K562 (cell line): ENCODE measurements around the gene ZNF277. TPM values are rescaled to one million over a fixed set of nuclear protein-coding genes. Genes with fewer than 3 reads are reported as not detected.

Experiments
- ATAC-seq: fragments of 200-7000 bp; cut with Tn5 transposase; 3 replicates; pipeline ENCODE4 v1.9.1; 2020; ENCODE audit warnings: moderate library complexity
- BruUV-seq: library from RNA; stranded (reverse); fragments of 400-500 nt; replicated peaks from 2 replicates; lab custom pipeline; 2021; lab: Mats Ljungman, UMichigan
- CTCF ChIA-PET: fragments of 300-600 bp; formaldehyde crosslinking; extraction: SDS; loops from one replicate; lab custom pipeline; 2021; ENCODE audit warnings: low intra/inter-chr PET ratio; lab: Yijun Ruan, JAX
- POLR2A ChIA-PET: fragments of 300-600, 350-650 bp; sonication (Branson Sonifier 250); formaldehyde crosslinking; extraction: SDS; loops from one replicate; lab custom pipeline; 2021; ENCODE audit warnings: antibody characterized with exemption, inconsistent platforms; lab: Yijun Ruan, JAX
- DNase-seq, 4 experiments: peaks; one replicate each; pipeline versions ENCODE4 v3.0.0 to v3.0.0-alpha.2; 2011 to 2018; ENCODE audit warnings: low spot score in 3 of 4, mixed read lengths in 3 of 4; ENCODE audit errors: extremely low read depth in 1 of 4
- FAIRE-seq: peaks from 2 replicates; lab custom pipeline; 2011; peaks lifted over from hg19 to GRCh38; lab: Jason Lieb, UNC
- H2AFZ ChIP-seq: 2 replicates; pipeline ENCODE4 v1.6.0; 2011; ENCODE audit warnings: low read depth, low read length, control low read depth, inconsistent platforms
- H3K27ac ChIP-seq: fragments of 200-600 bp; 3 replicates; pipeline ENCODE4 v1.8.0; 2011; ENCODE audit warnings: low read depth, mild to moderate bottlenecking, control low read depth, inconsistent platforms, low read length, moderate library complexity, mixed read lengths; ENCODE audit errors: extremely low read depth
- H3K27me3 ChIP-seq, 2 experiments: fragments of 300-600 bp in 1 of 2; 2 replicates in 1 of 2; 3 replicates in 1 of 2; pipeline versions ENCODE4 v1.6.0 to v1.8.0; 2011; ENCODE audit warnings: inconsistent platforms in 2 of 2, low read length in 2 of 2, mild to moderate bottlenecking in 1 of 2, mixed read lengths in 1 of 2, moderate library complexity in 1 of 2; ENCODE audit not compliant: control insufficient read depth in 2 of 2, insufficient read depth in 2 of 2
- H3K36me3 ChIP-seq: fragments of 300-600 bp; 3 replicates; pipeline ENCODE4 v1.8.0; 2011; ENCODE audit warnings: mild to moderate bottlenecking, low read length, inconsistent platforms; ENCODE audit not compliant: control insufficient read depth, insufficient read depth
- H3K4me1 ChIP-seq, 2 experiments: fragments of 200-600 bp in 1 of 2; replicated peaks in 1 of 2; 2 replicates in 1 of 2; 3 replicates in 1 of 2; pipeline versions ENCODE4 v1.5.1 to v1.8.0; 2011; ENCODE audit warnings: inconsistent platforms in 2 of 2, low read length in 2 of 2, mild to moderate bottlenecking in 1 of 2, mixed read lengths in 1 of 2, moderate library complexity in 1 of 2; ENCODE audit not compliant: control insufficient read depth in 2 of 2, insufficient read depth in 2 of 2
- H3K4me2 ChIP-seq: 2 replicates; pipeline ENCODE4 v1.6.1; 2011; ENCODE audit warnings: low read length, control low read depth, inconsistent platforms, mixed read lengths; ENCODE audit not compliant: insufficient read depth
- H3K4me3 ChIP-seq: fragments of 200-600 bp; sonication (generic), shearing (Covaris generic); 2 replicates; pipeline ENCODE4 v1.5.1; 2016; ENCODE audit warnings: control low read depth, inconsistent platforms
- H3K79me2 ChIP-seq: fragments of 200-600 bp; 3 replicates; pipeline ENCODE4 v1.8.0; 2011; ENCODE audit warnings: low read length, inconsistent platforms; ENCODE audit not compliant: control insufficient read depth, insufficient read depth
- H3K9ac ChIP-seq, 2 experiments: 2 replicates each; pipeline versions ENCODE4 v1.6.0 to v1.6.1; 2011; ENCODE audit warnings: low read depth in 2 of 2, low read length in 2 of 2, control low read depth in 1 of 2, inconsistent platforms in 1 of 2, mild to moderate bottlenecking in 1 of 2, mixed read lengths in 1 of 2; ENCODE audit not compliant: insufficient read depth in 1 of 2
- H3K9me1 ChIP-seq: one replicate; pipeline ENCODE4 v1.6.0; 2011; ENCODE audit warnings: inconsistent platforms, mild to moderate bottlenecking, low read length, moderate library complexity; ENCODE audit not compliant: control insufficient read depth, insufficient read depth
- H3K9me3 ChIP-seq: replicated peaks from 2 replicates; pipeline ENCODE4 v1.5.1; 2011; ENCODE audit warnings: low read depth, low read length, inconsistent platforms; ENCODE audit not compliant: control insufficient read depth, insufficient read depth
- H4K20me1 ChIP-seq: replicated peaks from 2 replicates; pipeline ENCODE4 v1.6.1; 2011; ENCODE audit warnings: low read length, inconsistent platforms, mixed read lengths; ENCODE audit not compliant: control insufficient read depth, insufficient read depth
- ARID4B ChIP-seq: sonication (generic); formaldehyde crosslinking; IDR thresholded peaks from 2 replicates; pipeline ENCODE4 v1.8.0; 2022; ENCODE audit warnings: mild to moderate bottlenecking, missing genetic modification reagents
- ETS1 ChIP-seq: conservative IDR thresholded peaks from 2 replicates; pipeline ENCODE4 v1.6.1; 2011; ENCODE audit warnings: low read depth, mild to moderate bottlenecking, low read length; ENCODE audit not compliant: control insufficient read depth
- IFI16 ChIP-seq: fragments of 250-450 bp; sonication (Bioruptor Pico); IDR thresholded peaks from 2 replicates; pipeline ENCODE4 v2.1.2; 2022; ENCODE audit warnings: mild to moderate bottlenecking, inconsistent platforms
- MCM7 ChIP-seq, 2 experiments: fragments of 450-650 bp; IDR thresholded peaks; 2 replicates each; pipeline ENCODE4 v1.6.1; 2016 to 2018
- TAF7 ChIP-seq: fragments of 450-650 bp; IDR thresholded peaks from 2 replicates; pipeline ENCODE4 v1.6.1; 2016; ENCODE audit warnings: missing genetic modification characterization, missing compliant biosample characterization
- ZNF280A ChIP-seq: fragments of 450-650 bp; IDR thresholded peaks from 2 replicates; pipeline ENCODE4 v1.6.1; 2018; ENCODE audit warnings: mild to moderate bottlenecking, low read depth; ENCODE audit not compliant: partially characterized antibody
- ZNF436 ChIP-seq: fragments of 250-450, 450-650 bp; sonication (Bioruptor Pico); formaldehyde crosslinking; IDR thresholded peaks from 2 replicates; pipeline ENCODE4 v1.7.0; 2020; ENCODE audit warnings: mild to moderate bottlenecking
- WGBS: fragments of 100-300 bp; shearing (Covaris generic); methylation state at CpG from one replicate; pipeline ENCODE4 v1.1.6; 2016; ENCODE audit warnings: low coverage, mixed read lengths; ENCODE audit not compliant: insufficient coverage; ENCODE audit errors: missing lambda C conversion rate; 5-methylcytosine and 5-hydroxymethylcytosine counted together
- in situ Hi-C: fragments of 300-500 bp; cut with MboI; formaldehyde crosslinking; loops from 4 replicates; pipeline ENCODE4 v1.15.0; 2018; ENCODE audit warnings: inconsistent platforms, mixed read lengths
- intact Hi-C: fragments of 100-400 bp; cut with micrococcal nuclease; formaldehyde crosslinking; loops from 2 replicates; pipeline ENCODE4 v1.14.2; 2022
- polyA plus RNA-seq, 8 experiments: library from polyadenylated mRNA; depleted of rRNA in 4 of 8; stranded (reverse) in 5 of 8; unstranded in 3 of 8; fragments of >200 nt; fragmentation: Nextera tagmentation in 2 of 8; fragmentation: Illumina TruSeq in 1 of 8; extraction: Ambion mirVana in 2 of 8; extraction: Trizol in 1 of 8; gene quantifications; 2 replicates each; pipeline versions ENCODE4 v1.2.1 to v1.2.3, GENCODE V29; 2011 to 2014; ENCODE audit warnings: inconsistent platforms in 1 of 8, missing spikeins in 1 of 8
- total RNA-seq, 7 experiments: library from RNA; depleted of rRNA in 6 of 7; stranded (reverse); fragments of >200 nt in 6 of 7; fragmentation: Illumina TruSeq in 2 of 7; extraction: Trizol in 2 of 7; gene quantifications; 2 replicates each; pipeline versions ENCODE4 v1.2.1 to v1.2.3, GENCODE V29; 2011 to 2021; ENCODE audit warnings: low replicate concordance in 1 of 7

ZNF277 gene
- total and polyA plus RNA-seq, 9 of the 15 experiments (the other 6 are each of a cell fraction or from before 2014, with no cell fraction given), result 18.8 to 33.5 (median 27.7) TPM

GRCh38 chr7:112172870-112173567, 33.5 kb upstream of the ZNF277 start:
- no TSS peak for BruUV-seq
- intact Hi-C loops, result no loop called here
- Histone ChIP-seq H3K9ac (no peak overlapping the region), H3K4me1 (no peaks in the 10 kb centered on the region), H3K9me3 (no peaks in the 10 kb centered on the region), H3K4me2 (no peak overlapping the region), H3K36me3 (no peaks in the 10 kb centered on the region), H3K9me1 (no peaks in the 10 kb centered on the region), H3K27me3 (peaks cover 16 to 27% of the 10 kb centered on the region in 2 experiments), H3K79me2 (no peaks in the 10 kb centered on the region), H2AFZ (no peak overlapping the region), H3K4me3 (no peak overlapping the region), H3K27ac (no peak overlapping the region), H4K20me1 (no peaks in the 10 kb centered on the region)
- ChIA-PET CTCF (no interaction called here), POLR2A (interaction anchor here (0.7 kb wide), 1 partner anchor 18 kb away, joined by 3 read pairs; no protein-coding TSS in a partner anchor)
- DNase-seq (no peak), ATAC-seq (no peak), FAIRE-seq (no peak)
- TF ChIP-seq ZNF436 (no peak), TAF7 (no peak), ZNF280A (no peak), IFI16 (no peak), MCM7 (IDR thresholded peaks at IDR 0.05) (no peak), ETS1 (no peak), ARID4B (no peak)
- in situ Hi-C loops, result no loop called here
- WGBS, result 1% methylated on average over 8 of the region's 8 CpGs
